SIG-M5 (cell line): ENCODE measurements around the gene VAV3.

ENCODE experiments used
- DNase-seq: peaks from one replicate; lab custom pipeline; 2025; lab: John Stamatoyannopoulos, UW

VAV3 gene

DNA sequence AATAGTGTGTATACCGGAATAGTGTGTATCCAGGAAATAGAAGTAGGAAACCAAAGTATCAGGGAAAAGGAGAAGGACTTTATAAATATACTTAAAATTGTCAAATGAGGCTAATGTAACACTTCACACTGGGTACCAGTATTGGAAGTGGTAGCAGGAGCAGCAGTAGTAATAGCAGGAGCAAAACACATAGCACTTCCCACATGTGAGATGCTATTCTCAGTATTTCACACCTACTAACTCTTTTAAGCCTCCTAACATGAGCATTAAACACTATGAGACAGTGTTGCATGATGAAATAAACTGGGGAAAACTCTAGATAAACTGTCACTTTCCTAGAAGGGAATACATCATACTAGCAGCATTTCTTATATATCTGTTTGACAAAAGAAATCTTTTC, 376.7 kb downstream of the VAV3 start:
- no peak for DNase-seq

DNA sequence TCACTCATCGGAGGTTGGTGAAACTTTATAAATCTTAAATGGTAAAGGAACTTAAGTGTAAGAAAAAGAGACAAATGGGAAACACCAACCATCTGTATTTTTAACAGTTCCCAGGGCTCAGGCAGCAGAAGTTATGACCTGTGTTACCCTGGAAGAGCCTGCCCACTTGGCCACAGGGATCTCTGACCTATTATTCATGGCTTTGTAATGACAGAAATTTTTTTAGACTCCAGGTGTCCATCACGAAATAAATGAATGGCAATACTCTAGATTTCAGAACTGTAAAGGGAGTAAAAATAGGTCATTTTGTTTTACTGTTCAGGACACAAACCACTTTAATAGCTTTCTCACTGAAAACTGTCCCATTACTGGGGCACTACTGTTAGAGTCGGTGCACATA, 389.8 kb downstream of the VAV3 start:
- no peak for DNase-seq

DNA sequence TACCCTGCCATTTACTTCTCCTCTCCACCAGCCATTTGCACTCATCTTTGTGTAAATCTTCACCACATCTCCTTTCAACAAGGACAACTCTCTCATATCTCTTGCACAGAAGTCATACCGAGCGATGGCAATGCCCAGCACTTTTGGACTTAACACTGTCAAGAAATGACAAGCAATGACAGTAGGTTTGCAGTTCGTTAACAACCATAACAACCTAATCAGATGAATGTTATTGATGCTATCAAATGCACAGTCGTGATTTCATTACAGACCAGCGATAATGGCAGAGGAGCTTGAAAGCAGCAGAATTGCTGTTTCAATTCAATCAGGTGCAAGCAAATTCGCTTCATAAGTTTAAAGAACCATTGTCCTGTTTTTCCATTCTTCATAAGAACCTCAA, 390.9 kb downstream of the VAV3 start:
- DNase-seq = no peak

DNA sequence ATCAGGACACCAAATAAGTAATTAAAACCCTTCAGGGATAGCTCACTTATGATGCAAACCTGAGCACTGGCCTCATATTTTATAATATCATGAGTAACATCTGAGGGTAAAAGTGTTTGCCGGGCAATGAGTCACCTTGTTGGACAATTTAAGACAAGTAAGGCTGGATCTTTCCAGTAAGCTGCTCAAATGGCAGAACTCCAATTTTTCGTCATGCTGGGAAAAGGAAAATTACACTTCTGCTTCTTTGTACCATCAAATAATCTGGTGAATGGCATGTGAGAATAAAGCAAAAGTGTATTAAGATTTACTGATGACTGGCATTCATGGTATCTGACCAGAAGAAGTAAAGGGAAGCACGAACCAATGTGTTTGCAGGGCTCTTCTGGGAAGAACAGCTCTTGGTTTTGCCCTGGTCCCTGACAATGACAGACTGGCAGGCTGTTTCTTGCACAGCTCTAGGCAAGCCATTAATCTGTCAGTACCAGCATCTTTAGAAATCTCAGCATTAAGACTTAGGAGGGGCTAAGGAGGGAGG, 392.2 kb downstream of the VAV3 start:
- no peak for DNase-seq

DNA sequence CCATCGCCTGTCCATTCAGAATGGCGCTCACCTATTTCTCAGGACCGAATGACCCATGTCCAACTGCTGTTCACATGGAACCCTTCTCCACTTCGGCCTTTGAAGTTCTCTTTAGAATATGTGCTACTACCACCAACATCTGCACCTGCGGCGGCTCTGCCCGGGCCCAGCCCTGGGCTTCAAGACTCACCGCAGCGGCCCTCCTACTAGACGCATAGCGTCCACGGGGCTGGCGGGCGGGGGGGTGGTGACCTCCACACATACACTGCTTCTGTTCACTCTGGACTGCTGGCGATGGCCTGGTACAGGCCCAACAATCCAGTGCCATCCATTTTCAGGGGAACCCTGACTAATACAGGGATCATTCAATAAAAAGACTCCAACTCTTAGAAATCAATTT, 394.2 kb downstream of the VAV3 start:
- DNase-seq = no peak

DNA sequence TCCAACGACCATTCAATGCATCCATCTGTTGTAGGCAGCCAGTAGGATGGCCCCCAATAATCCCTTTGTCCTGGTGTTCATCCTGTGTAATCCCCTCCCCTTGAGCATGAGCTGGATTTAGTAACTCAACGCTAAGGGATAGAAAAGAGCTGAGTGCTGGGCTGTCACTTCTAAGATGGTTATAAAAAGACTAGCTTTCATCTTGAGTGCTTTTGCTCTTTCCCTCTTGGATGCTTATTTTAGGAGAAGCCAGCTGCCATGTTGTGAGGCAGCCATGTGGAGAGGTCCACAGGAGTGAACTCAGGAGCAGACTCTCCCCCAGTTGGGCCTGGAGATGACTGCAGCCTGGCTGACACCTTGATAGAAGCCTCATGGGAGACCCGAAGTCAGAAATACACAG, 401.5 kb downstream of the VAV3 start:
- no peak for DNase-seq

DNA sequence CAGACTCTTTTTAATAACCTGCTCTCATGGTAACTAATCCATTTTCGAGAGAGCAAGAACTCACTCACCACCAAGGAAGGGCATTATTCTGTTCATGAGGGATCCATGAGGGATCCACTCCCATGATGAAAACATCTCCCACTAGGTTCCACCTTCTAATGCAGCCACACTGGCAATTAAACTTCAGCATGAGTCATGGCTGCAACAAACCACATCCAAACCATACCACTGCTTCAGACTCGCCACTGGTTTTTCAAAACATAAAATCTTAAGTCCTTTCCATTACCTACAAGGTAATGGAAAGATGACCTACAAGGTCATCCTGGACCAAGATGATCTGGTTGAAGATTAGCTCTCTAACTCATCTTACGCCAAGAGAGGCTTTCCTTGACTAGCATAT, 405.1 kb downstream of the VAV3 start:
- DNase-seq = no peak

DNA sequence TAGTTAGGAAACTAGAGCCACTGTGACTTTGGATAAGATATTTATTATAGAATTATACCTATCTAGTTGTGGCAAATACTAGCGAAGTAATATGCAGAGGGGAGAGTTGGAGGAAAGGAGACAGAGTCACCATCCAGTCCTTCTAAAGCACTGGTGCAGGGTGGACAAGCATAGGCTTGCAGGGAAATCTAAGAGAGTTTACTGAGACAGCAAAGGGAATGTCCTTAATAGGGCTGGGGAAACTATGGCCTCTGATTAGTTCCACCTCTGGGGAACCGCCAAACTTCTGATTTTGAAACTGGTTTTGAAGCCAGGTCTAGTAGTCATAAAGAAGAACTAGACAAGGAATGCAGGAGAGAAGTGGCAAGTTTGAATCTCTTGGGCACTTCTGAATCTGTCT, 407.9 kb downstream of the VAV3 start:
- no peak for DNase-seq

DNA sequence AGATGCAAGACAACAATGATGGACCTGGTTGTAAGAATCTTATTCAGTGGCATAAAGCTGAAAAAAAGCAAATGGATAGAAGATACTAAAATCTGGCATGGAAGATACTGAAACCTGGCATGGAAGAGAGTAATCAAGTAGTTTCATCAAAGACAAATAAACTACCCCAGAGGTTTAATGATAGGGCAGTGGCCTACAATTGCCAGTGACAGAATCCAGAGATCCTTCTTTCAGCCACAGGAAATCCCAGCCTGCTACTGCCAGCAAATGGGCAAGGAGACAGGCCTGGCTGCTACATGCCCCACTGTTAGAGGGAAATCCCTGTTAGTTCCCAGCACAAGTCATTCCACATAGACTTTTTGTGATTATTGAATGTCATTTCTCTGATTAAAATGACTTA, 409.4 kb downstream of the VAV3 start:
- DNase-seq = no peak

DNA sequence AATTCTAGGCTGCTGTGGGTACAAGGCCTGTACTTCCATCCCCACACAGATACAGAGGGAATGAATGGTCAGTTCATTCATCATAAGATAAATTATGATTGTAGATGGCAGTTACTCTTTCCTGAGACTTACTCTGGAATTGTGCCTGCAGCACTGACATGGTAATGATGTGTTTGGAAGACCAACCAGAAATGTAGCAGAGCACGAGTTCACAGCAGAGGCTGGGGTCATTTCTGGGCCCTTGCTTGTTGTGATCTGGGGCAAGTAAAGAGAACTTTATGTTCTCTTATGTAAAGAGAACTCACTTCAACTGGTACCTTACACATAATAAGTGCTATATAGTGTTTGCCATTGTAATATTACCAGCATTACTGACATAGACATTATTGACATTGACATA, 412.2 kb downstream of the VAV3 start:
- no peak for DNase-seq

DNA sequence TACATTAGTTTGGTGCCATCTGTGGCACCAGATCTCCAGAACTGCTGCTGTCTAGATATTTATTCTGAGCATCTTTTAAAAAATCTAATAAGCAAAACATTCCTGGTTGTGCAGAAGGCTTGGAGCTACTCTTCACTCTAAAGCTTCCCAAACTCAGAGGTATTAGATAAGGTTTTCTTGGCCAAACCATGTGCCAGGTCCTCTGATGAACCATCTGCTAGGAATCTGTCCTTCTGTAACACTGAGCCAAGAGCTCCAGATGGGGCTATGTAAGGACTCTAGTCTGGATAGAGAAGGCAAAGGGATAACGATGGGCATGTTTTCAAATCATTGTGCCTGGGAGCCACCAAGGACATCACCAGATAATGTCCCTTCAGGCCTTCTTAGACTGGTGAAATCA, 413.5 kb downstream of the VAV3 start:
- DNase-seq = no peak

DNA sequence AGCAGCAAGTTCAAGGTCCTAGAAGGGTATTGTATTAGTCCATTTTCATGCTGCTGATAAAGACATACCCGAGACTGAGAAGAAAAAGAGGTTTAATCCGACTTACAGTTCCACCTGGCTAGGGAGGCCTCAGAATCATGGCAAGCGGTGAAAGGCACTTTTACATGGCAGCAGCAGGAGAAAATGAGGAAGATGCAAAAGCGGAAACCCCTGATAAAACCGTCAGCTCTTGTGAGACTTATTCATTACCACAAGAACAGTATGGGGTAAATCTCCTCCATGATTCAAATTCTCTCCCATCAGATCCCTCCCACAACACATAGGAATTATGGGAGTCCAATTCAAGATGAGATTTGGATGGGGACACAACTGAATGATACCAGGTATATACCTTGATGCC, 414.6 kb downstream of the VAV3 start:
- no peak for DNase-seq

DNA sequence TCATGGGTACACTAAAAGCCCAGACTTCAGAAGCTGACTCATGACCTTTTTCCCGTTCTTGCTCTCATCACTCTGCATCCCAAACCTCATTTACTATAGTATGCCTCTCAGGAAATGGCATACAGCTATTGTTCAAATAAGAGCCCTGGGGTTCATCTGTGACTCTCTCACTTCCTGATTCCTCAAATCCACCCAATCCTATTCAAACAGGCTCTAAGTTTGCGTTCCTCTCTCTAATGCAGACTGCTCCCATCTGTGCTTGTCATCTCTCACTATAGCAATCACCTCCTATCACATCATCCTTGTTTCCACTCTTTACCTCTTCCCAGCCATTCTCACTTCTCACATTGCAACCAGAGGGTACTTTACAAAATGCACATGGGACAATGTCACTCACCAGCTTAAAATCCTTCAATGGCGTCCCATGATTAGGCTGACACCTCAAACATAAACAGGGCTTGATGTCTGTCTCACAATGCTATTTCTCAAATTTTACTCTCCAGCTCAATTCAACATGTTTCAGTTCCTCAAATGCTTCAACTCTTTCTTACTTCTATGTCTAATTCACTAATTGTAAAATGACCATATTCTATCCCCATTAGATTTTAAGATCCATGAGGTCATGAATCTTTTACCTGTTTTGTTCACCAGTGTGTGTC, 415.7 kb downstream of the VAV3 start:
- DNase-seq = no peak

DNA sequence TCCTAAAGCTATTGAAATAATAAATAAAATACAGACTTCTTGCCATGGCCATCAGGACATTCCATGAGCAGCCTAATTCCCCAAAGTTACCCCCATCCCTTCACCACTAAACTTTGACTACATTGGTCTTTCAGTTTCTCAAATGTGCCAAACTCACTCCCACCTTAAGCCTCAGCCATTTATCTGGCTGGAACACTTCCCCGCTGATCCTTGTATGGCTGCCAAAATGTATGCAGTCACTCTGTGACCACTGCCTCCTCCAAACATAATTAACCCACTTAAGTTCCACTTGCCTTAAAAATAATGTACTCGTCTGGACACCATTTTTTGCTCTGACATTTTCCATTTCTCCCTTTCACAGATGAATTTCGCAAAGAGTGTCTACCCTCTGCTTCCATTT, 416.7 kb downstream of the VAV3 start:
- DNase-seq = no peak

DNA sequence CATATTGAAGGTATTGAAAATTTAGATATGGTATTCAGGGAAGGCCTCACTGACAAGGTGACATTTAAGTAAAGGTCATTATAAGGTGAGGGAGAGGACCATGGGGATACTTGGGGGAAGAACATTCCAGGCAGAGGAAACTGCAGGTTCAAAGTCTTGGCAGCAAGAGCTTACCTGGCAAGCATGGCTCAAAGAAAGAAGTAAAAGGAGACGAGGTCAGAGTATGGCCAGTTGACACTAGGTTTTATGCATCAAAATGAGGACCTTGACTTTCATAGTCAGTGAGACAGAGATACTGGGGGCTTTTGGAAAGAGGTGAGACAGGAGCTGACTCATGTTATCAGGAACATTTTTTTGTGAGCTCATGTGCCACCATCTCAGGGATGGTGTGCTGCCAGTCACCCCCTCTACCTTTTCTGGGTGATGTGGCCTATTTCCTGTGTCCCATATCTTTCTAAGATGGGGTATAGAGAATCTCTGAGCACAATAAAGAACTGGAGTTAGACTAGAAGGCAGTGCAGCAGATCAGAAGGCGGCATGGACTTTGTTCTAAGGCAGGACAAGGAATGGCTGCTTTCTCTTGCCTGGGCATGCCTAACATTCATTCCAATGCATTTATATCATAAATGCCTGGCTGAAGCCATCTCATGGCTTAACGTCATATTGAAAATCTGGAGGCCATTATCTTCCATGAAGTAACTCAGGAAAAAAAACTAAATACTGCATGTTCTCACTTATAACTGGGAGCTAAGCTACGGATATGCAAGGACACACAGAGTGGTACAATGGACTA, 417.4 kb downstream of the VAV3 start:
- DNase-seq = no peak

DNA sequence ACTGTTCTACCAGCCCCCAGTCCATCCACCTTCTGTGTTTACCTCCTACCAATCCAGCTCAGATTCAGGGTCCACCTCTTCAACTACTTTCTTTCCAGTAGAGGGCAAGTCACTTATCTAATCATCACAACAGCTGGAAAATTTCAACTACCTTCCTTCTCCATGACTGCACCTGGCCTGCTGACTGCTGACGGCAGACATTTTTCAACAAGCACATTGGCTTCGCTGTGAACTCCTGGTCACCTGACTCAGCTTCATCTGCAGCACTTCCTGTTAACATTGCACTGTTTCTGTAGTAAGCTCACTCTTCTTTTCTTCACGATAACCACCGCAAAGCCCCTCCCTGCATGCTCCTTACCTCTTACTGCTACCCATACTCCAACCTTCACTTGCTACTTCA, 418.4 kb downstream of the VAV3 start:
- no peak for DNase-seq

DNA sequence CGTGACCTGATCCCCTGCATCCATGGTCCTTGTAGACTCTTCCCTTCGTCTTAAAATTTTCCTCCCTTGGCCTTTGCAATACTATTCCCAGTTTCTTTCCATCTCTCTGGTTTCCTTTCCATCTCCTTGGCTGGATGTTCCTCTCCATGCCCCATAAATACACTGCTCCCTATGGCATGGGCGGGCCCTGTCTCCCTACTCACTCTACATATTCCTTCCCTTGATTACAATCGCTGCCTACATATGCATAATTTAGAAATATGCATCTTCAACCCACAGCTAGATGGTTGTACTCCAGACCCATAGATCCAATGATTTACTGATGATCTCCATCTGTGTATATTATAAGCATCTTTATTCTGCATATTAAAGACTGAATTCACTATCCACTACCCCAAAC, 419.1 kb downstream of the VAV3 start:
- no peak for DNase-seq

DNA sequence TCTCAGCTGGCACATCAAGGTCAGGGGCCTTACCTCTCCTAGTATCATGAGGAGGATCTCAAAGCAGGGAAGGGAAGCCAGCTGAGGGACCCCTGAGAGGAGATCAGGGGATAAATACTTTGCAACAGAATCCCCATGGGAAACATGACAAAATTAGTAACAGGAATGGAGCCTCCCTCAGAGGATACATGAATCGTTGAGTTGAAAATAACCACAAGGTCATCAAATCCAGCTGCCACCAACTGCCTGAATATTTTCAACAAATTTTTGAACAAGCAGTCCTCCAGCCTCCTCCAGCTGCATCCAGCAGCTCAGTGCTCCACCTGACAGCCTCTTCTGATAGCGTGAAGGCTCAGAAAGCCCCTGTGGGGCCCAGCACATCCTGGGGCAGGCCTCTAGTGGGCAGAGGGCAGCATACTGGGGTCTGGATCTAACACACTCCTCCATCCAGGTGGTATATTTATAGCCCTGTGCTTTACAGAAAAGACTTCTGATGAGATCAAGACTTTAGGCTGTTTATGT, 419.9 kb downstream of the VAV3 start:
- DNase-seq = no peak

DNA sequence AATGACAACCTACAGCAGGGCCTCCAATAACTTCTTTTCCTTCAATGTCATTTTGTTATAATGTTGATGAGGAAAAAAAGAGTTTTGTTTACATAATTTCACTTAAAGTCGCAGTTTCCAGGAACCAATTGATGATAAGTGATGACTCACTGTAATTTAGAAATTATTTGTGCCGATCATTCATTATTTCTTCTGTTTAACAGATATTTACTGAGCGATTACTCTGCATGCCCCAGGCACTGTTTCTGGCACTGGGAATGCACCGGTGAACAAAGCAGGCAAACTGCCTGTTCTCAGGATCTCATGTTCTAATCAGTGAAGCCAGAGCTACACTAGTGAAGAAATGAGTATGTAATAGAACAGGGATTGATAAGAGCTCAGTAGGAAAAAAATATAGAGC, 420.7 kb downstream of the VAV3 start:
- DNase-seq = no peak

DNA sequence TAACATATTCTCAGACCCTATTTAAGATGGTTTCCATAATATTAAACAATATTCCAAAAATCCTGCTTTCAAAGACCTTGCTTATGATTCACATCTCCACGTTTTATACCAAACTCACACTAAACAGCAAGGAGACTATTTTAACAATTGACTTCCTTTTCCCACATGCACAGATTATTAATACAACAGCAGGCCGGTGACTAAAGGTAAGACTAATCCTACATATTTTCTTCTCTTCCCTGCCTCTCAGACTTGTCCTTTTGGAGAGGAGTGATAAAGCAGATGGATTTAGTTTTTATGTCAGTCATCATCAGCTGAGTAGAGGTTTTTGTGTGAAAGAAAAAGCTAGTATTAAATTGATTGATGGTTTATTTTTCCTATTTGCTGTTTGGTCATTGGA, 423.6 kb downstream of the VAV3 start:
- no peak for DNase-seq

DNA sequence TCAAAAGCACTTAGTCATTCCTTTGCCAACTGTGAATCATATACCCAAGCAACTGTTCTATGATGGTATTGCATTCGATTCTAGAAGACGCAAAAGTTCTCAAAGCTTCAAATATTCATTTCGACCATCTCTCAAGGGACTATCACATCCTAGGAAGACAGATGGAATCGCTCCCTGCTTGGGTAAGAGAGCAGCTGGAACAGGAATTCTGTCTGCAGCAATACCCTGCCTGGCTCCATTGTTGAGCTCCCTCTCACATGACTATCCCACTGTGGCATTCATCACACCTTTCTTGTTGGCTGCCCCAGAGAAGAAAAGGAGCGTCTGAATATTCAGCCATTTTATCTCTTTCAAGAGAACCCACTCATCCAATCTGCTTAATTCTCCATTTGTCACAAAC, 426.5 kb downstream of the VAV3 start:
- no peak for DNase-seq

DNA sequence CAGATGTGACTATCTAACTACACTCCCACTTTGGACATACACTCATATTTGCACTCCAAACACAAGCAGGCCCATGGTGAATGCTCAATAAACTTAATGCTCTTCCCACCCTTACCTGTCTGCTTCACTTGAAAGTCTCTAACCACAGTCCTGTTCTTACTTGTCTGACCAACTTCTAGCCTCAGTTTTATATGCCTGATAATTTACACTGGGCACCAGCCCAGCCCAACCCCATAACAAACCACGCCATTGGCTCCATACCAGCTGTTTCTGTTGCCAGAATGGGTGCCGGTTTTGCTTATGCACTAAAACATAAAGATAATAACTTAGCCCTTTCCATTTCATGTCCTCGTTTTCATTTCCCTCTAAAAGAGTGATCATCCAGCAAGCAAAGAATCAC, 428.7 kb downstream of the VAV3 start:
- DNase-seq = no peak

DNA sequence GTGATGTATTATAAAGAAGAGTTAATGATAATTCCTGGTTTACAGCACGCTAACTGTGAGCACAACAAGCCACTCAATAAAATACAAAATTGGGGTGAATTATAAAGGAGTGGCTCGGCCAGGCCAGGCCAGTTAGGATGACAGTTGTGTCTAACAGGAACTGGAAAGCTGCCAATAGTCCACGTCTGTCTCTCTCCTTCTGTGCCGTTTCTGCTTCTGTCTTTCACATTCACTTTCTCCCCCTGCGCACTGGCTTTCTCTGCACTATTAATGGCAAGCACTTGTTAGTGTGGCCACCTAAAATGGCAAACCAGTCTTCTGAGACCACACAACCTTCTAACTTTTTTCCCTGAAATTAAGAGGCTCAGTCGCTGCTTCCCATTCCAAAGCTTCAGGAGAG, 429.9 kb downstream of the VAV3 start:
- DNase-seq = no peak

DNA sequence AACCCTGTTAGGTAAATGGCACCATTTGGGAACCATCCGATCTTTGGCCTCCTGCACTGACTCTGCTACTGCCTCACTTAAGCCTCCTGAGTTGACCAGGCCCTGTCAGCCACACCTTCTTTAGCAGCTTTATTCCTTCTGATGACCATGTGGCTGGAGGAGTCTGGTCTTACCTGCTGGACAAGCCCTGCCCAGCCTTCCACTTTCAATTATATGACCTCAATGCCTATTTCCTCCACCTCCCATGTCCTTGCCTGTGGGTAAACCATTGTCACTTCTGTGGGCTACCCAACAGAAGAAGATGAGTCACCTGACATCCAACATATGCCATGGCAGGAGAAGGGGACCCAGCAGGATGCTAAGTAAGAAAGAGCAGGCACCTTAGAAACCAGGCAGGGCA, 430.3 kb downstream of the VAV3 start:
- DNase-seq = no peak
